A549 (cell line): ENCODE data around the gene AAMDC.

Experiments used
- CHD2 ChIP-seq: fragments of 150-350 bp; IDR thresholded peaks from 2 replicates; pipeline ENCODE4 v1.6.1; 2014; ENCODE audit warnings: low read length; ENCODE audit not compliant: partially characterized antibody
- CTCF ChIP-seq: fragments of >200 bp; sonication (Bioruptor Twin); formaldehyde crosslinking; IDR thresholded peaks from 3 replicates; pipeline ENCODE4 v1.5.1; 2016
- EP300 ChIP-seq, 2 experiments: fragments of >200 bp; sonication (Bioruptor Twin); formaldehyde crosslinking; IDR thresholded peaks; 2 replicates in 1 of 2; 3 replicates in 1 of 2; pipeline ENCODE4 v1.6.1; 2016 to 2017
- HDAC2 ChIP-seq: fragments of 200-600 bp; sonication (generic); IDR thresholded peaks from 2 replicates; pipeline ENCODE4 v1.6.1; 2016
- JUN ChIP-seq, 2 experiments: fragments of >200 bp; sonication (Bioruptor Twin); formaldehyde crosslinking; IDR thresholded peaks; 2 replicates in 1 of 2; 3 replicates in 1 of 2; pipeline ENCODE4 v1.6.1; 2016 to 2017
- JUNB ChIP-seq: fragments of >200 bp; sonication (Bioruptor Twin); formaldehyde crosslinking; IDR thresholded peaks from 2 replicates; pipeline ENCODE4 v1.6.1; 2016
- MAFK ChIP-seq: fragments of 450-650 bp; IDR thresholded peaks from 2 replicates; pipeline ENCODE4 v1.6.1; 2014; ENCODE audit not compliant: partially characterized antibody
- POLR2A ChIP-seq: IDR thresholded peaks from 2 replicates; pipeline ENCODE4 v1.6.1; 2012; ENCODE audit warnings: mild to moderate bottlenecking, low read length
- RAD21 ChIP-seq, 2 experiments: fragments of >200 bp in 1 of 2; sonication (Bioruptor Twin) in 1 of 2; formaldehyde crosslinking in 1 of 2; IDR thresholded peaks in 1 of 2; conservative IDR thresholded peaks in 1 of 2; 2 replicates in 1 of 2; 3 replicates in 1 of 2; pipeline ENCODE4 v1.6.1; 2012 to 2018; ENCODE audit warnings: inconsistent platforms in 1 of 2
- RCOR1 ChIP-seq: fragments of 150-350 bp; IDR thresholded peaks from 2 replicates; pipeline ENCODE4 v1.6.1; 2014; ENCODE audit warnings: antibody characterized with exemption, low read length, low read depth
- RFX5 ChIP-seq: fragments of 450-650 bp; IDR thresholded peaks from 2 replicates; pipeline ENCODE4 v1.7.1; 2014; ENCODE audit warnings: antibody characterized with exemption, mild to moderate bottlenecking, moderate library complexity
- RNF2 ChIP-seq: fragments of 200-600 bp; sonication (generic); IDR thresholded peaks from 2 replicates; pipeline ENCODE4 v1.6.1; 2016; ENCODE audit warnings: low read depth, mild to moderate bottlenecking, antibody characterized with exemption, moderate library complexity, borderline replicate concordance

- no peak for TF ChIP-seq CTCF
- TF ChIP-seq CHD2: no peak
- no peak for TF ChIP-seq RNF2
- TF ChIP-seq POLR2A: no peak
- no peak for TF ChIP-seq MAFK
- TF ChIP-seq EP300 (IDR thresholded peaks at IDR 0.05): no peak
- TF ChIP-seq RAD21 (conservative IDR thresholded peaks at IDR 0.05 in 1 of 2, IDR thresholded peaks at IDR 0.05 in 1 of 2): no peak
- TF ChIP-seq RCOR1: no peak
- no peak for TF ChIP-seq RFX5
- TF ChIP-seq HDAC2: no peak
- TF ChIP-seq JUNB: no peak
- TF ChIP-seq JUN (IDR thresholded peaks at IDR 0.05): no peak
Observed at GRCh38 chr11:77784572-77784971, 36.4 kb upstream of the AAMDC start.
